ENCODE data around the gene SEL1L3.

The SEL1L3 gene

DNA sequence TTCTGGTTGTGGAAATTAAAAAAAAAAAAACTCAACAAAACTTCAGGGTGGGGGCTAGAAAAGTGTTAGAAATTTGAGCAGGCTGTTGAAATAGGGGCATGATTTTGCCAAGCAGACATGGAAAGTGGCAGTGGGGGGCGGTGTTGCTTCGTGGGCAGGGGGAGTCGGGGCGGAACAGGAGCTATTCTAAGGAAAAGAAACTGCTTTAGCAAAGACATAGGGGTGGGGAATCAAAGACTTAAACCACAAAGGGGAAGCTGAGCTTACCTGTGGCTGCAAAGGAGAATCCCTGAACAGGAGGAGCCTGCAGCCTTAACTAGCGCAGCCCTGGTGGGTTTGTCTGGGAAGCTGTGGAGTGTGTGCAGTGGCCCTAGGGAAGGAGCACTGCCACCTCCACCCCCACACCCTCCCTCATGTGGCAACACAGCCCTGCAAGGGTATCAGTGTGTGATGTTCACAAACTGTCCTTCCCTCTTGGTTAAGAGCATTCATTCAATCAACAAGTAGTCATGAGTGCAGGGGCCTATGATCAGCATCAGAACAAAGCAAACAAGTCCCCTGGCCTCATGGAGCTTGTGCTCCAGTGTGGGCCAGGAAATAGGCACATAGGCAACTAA is 20.5 kb downstream of the SEL1L3 start:
- DNase-seq (ENCODE audit: low read depth): no peak
- no peak overlapping the region for H3K4me3 ChIP-seq (replicated peaks; ENCODE audit: low read depth, low read length)
- TF ChIP-seq, protein P1, sequence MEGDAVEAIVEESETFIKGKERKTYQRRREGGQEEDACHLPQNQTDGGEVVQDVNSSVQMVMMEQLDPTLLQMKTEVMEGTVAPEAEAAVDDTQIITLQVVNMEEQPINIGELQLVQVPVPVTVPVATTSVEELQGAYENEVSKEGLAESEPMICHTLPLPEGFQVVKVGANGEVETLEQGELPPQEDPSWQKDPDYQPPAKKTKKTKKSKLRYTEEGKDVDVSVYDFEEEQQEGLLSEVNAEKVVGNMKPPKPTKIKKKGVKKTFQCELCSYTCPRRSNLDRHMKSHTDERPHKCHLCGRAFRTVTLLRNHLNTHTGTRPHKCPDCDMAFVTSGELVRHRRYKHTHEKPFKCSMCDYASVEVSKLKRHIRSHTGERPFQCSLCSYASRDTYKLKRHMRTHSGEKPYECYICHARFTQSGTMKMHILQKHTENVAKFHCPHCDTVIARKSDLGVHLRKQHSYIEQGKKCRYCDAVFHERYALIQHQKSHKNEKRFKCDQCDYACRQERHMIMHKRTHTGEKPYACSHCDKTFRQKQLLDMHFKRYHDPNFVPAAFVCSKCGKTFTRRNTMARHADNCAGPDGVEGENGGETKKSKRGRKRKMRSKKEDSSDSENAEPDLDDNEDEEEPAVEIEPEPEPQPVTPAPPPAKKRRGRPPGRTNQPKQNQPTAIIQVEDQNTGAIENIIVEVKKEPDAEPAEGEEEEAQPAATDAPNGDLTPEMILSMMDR (IDR thresholded peaks at IDR 0.05; ENCODE audit: low read length, missing control alignments): no peak

DNA sequence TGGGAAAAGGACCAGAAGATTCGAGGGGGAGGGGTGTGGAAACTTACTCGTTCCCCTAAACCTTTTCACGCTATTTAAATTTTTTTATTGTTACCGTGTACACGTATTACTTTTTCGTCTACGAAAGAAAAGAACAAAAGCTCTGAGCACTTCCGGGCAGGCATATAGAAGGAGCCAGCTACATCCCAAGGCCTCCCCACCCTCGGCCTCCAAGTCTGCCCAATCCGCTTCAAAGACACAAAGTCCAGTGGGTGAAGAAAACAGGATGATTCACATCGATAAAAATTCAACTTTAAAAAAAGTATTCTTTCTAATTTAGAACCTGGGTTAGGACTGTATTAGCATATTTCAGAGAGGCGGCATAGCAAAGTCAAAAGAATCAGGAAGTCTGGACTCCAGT is 23.1 kb downstream of the SEL1L3 start:
- TF ChIP-seq, protein P1 (IDR thresholded peaks at IDR 0.05; ENCODE audit: low read length, missing control alignments): no peak
- no peak for DNase-seq (ENCODE audit: low read depth)
- no peak overlapping the region for H3K4me3 ChIP-seq (replicated peaks; ENCODE audit: low read depth, low read length)

DNA sequence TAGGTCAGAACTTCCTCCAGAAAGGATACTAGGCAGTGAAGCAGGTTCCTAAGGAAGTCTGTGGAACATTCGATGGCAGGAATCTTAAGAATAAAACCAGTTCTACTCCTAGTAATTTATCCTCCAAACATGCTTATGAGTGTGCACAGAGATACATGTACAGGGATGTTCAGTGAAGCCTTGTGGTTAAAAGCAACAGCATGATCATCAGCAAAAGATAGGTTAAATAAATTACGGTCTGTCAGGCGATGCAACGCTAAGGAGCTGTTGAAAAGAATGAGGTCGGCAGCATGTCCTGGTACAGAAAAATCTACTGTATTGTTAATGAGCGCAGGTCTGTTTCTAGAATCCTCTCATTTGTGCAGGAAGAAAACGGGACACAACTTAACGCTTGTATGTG is 23.6 kb downstream of the SEL1L3 start:
- TF ChIP-seq, protein P1 (IDR thresholded peaks at IDR 0.05; ENCODE audit: low read length, missing control alignments): no peak
- DNase-seq (ENCODE audit: low read depth): no peak
- no peak overlapping the region for H3K4me3 ChIP-seq (replicated peaks; ENCODE audit: low read depth, low read length)

DNA sequence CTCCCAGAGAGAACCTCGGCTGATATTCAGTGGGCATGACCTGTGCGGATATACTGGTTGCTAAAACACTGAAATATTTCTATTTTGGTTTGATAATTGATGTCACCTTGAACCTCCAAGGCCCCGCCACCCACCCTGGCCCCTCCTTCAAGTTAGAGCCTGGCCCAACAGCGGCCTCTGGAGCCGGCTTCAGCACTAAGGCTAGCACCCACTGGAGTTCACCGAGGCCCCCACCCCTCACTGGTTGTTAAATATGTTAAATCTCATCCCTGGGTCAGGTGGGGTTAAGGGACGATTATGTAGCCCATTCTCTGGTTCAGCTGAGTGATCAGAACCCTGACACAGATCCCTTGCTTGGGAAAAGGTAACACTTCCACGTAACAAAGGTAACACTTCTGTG is 24.3 kb downstream of the SEL1L3 start:
- no peak for DNase-seq (ENCODE audit: low read depth)
- H3K4me3 ChIP-seq (replicated peaks; ENCODE audit: low read depth, low read length): no peak overlapping the region
- TF ChIP-seq, protein P1 (IDR thresholded peaks at IDR 0.05; ENCODE audit: low read length, missing control alignments): no peak

DNA sequence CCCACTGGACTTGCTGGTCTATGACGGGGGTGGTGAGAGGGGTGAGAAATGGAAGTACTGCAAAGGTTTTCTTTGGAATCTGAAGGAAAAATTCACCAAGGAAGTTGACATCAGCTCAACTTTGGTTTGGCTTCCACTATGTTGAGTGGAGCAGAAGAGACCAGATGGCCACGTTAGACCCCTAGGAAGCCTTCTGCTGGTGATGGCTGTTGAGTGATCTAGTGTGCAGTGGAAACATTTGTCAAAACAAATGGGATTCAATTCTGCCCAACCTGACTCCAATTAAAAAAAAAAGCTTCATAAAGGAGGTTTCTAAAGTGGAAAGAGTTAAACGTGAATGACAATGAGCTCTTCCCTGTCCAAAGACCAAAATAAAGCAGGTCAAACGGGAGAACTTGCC is 25.7 kb downstream of the SEL1L3 start:
- no peak overlapping the region for H3K4me3 ChIP-seq (replicated peaks; ENCODE audit: low read depth, low read length)
- TF ChIP-seq, protein P1 (IDR thresholded peaks at IDR 0.05; ENCODE audit: low read length, missing control alignments): no peak
- DNase-seq (ENCODE audit: low read depth): no peak

DNA sequence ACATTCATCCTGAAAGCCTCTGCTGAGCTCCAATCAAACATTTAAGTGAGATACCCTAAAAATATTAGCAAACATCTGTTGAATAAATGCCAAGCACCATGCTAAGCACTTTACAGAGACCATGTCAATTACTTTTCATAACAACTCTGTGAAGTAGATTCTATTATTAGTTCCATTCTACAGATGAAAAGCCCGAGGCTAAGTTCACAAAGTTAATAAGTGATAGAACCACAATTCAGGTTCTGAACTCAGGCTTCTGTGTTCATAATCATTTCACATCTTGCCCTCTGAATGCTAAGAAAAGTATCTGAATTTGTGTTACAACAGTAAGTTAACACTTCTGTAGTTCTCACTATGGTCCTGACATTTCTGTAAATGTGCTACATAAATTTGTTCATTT is 27.4 kb downstream of the SEL1L3 start:
- no peak overlapping the region for H3K4me3 ChIP-seq (replicated peaks; ENCODE audit: low read depth, low read length)
- TF ChIP-seq, protein P1 (IDR thresholded peaks at IDR 0.05; ENCODE audit: low read length, missing control alignments): no peak

DNA sequence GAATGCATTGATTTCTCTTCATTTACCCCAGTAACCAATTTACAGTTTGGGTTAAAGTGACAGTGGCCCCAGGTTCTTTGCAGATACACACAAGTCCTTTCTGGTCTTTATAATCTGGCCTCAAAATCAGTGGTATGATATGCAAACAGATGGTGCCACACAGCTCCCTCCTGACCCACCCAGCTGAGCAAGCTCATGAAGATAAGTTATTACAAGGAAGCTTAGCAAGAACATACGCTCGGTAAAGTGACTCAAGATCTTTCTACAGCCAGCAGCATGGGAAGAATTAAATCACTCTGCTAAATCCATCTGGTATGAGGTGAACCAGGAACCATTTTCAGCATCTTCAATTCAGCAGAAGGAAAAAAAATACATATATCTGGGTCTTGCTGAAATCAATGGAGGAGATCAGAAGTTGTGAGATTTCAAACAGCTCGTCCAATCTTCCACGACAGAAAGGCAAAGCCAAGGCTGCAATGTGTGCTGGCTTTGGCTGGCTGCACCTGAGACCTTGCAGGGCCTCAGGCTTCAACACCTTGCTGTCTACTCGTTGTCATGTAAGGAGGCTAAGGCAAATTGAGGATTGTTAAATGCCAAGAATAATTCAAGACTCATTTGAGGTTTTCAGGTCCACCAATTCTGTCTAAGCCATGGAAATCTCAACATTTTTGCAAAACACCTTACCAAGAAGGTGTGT is 28.2 kb downstream of the SEL1L3 start:
- DNase-seq (ENCODE audit: low read depth): no peak
- TF ChIP-seq, protein P1 (IDR thresholded peaks at IDR 0.05; ENCODE audit: low read length, missing control alignments): no peak
- no peak overlapping the region for H3K4me3 ChIP-seq (replicated peaks; ENCODE audit: low read depth, low read length)

More for the DNA sequence above, 27.4 kb downstream of the SEL1L3 start:
- no peak for DNase-seq (ENCODE audit: low read depth)
